Lung microvascular endothelial cell (primary cell): ENCODE results near the gene RNF213. TPM values are rescaled to one million over a fixed set of nuclear protein-coding genes. Genes with fewer than 3 reads are reported as not detected.

ENCODE experiments used
- DNase-seq, 2 donors: peaks; one replicate each; pipeline versions ENCODE4 v3.0.0 to v3.0.0-alpha.2; 2010; ENCODE audit warnings: low read depth in 2 of 2
- total RNA-seq: library from RNA; depleted of rRNA; stranded (reverse); fragments of >200 nt; gene quantifications from 2 replicates; pipeline ENCODE4 v1.2.1, GENCODE V29; 2014

Gene RNF213
- total RNA-seq, 1 donor from 2014 or later = 84.5 TPM

GRCh38 chr17:80446645-80447405 is 186.2 kb downstream of the RNF213 start:
- no peak for DNase-seq

- no peak for DNase-seq
Measured at GRCh38 chr17:80447790-80448189, 187.1 kb downstream of the RNF213 start.

Other genes with a start within 250 kb of the RNF213 start
- gene TBC1D16, start 225.0 kb upstream of the RNF213 start, total RNA-seq = 31.2 and 48.8 TPM in 2 replicates
- 0.87 and 4.0 TPM in 2 replicates for gene CCDC40, start 224.2 kb upstream of the RNF213 start, total RNA-seq
- gene GAA, start 159.3 kb upstream of the RNF213 start, total RNA-seq = 13.1 and 31.3 TPM in 2 replicates
- 66.5 and 96.6 TPM in 2 replicates for gene EIF4A3, start 113.7 kb upstream of the RNF213 start, total RNA-seq
- 0.22 and 0.40 TPM in 2 replicates for gene CARD14, start 90.8 kb upstream of the RNF213 start, total RNA-seq
- gene SGSH, start 40.5 kb upstream of the RNF213 start, total RNA-seq = 8.5 and 9.2 TPM in 2 replicates
- 5.9 and 8.1 TPM in 2 replicates for gene SLC26A11, start 40.4 kb upstream of the RNF213 start, total RNA-seq
- gene ENDOV, start 154.3 kb downstream of the RNF213 start, total RNA-seq = 13.1 and 15.3 TPM in 2 replicates
- gene NPTX1, start 215.8 kb downstream of the RNF213 start, total RNA-seq = under 0.01 TPM in 2 replicates